ENCODE results near the gene ENDOD1.
A peak's percentile ranks its signal among the peaks of the same experiment; 100 is the strongest.
"Not testable (repeated sequence)": the region's sequence is repeated elsewhere in the genome, so short reads cannot be mapped to it uniquely, and the experiment has no call there.

Gene ENDOD1

DNA sequence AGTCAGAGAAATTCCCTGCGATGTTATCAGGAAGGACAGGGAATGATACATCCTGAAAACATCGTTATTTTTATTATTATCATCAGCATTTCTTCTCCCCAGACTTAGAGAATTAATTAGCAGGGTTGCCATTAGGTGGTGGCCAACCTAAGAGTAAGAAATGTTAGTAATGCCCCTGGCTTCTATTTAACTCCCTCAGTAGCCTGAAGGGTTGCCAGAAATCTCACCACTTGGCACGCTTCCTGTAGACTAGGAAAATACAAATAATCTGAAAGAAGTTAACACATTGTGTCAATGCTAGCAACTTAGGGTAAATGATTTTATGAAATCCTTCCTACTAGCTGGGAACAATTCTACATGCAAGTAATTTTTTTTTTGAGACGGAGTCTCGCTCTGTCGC lies 45.5 kb downstream of the ENDOD1 start:
- no peak for DNase-seq (ENCODE audit: insufficient read length, low spot score)
- no peak for FAIRE-seq
- TF ChIP-seq, protein P1, sequence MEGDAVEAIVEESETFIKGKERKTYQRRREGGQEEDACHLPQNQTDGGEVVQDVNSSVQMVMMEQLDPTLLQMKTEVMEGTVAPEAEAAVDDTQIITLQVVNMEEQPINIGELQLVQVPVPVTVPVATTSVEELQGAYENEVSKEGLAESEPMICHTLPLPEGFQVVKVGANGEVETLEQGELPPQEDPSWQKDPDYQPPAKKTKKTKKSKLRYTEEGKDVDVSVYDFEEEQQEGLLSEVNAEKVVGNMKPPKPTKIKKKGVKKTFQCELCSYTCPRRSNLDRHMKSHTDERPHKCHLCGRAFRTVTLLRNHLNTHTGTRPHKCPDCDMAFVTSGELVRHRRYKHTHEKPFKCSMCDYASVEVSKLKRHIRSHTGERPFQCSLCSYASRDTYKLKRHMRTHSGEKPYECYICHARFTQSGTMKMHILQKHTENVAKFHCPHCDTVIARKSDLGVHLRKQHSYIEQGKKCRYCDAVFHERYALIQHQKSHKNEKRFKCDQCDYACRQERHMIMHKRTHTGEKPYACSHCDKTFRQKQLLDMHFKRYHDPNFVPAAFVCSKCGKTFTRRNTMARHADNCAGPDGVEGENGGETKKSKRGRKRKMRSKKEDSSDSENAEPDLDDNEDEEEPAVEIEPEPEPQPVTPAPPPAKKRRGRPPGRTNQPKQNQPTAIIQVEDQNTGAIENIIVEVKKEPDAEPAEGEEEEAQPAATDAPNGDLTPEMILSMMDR (IDR thresholded peaks at IDR 0.05; ENCODE audit: insufficient read depth, missing control alignments): no peak

GRCh38 chr11:95135880-95136279 lies 46.2 kb downstream of the ENDOD1 start:
- DNase-seq (ENCODE audit: insufficient read length, low spot score): no peak
- no peak for FAIRE-seq
- TF ChIP-seq, protein P1 (IDR thresholded peaks at IDR 0.05; ENCODE audit: insufficient read depth, missing control alignments): no peak

DNA sequence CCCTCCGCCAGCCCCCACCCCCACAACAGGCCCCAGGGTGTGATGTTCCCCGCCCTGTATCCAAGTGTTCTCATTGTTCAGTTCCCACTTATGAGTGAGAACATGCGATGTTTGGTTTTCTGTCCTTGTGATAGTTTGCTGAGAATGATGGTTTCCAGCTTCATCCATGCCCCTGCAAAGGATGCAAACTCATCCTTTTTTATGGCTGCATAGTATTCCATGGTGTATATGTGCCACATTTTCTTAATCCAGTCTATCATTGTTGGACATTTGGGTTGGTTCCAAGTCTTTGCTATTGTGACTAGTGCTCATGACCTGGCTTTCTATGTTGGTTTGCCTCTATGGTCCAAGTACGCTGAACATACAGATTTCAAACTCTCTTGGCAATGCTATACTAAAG lies 47.1 kb downstream of the ENDOD1 start:
- not testable (repeated sequence) for FAIRE-seq

GRCh38 chr11:95137299-95137698 lies 47.7 kb downstream of the ENDOD1 start:
- DNase-seq (ENCODE audit: insufficient read length, low spot score) (no peak), FAIRE-seq (no peak)
- TF ChIP-seq, protein P1 (IDR thresholded peaks at IDR 0.05; ENCODE audit: insufficient read depth, missing control alignments): no peak

More for the DNA sequence above, 47.1 kb downstream of the ENDOD1 start:
- not testable (repeated sequence) for DNase-seq (ENCODE audit: insufficient read length, low spot score)

GRCh38 chr11:95138448-95138847 lies 48.8 kb downstream of the ENDOD1 start:
- no peak for FAIRE-seq
- TF ChIP-seq, protein P1 (IDR thresholded peaks at IDR 0.05; ENCODE audit: insufficient read depth, missing control alignments): peak; percentile 25
- no peak for DNase-seq (ENCODE audit: insufficient read length, low spot score)

- TF ChIP-seq, protein P1 (IDR thresholded peaks at IDR 0.05; ENCODE audit: insufficient read depth, missing control alignments): no peak
- DNase-seq (ENCODE audit: insufficient read length, low spot score): no peak
- no peak for FAIRE-seq
These were observed 50.9 kb downstream of the ENDOD1 start for GRCh38 chr11:95140397-95141033.

GRCh38 chr11:95142431-95142830 lies 52.8 kb downstream of the ENDOD1 start:
- DNase-seq (ENCODE audit: insufficient read length, low spot score) (no peak), FAIRE-seq (no peak)
- TF ChIP-seq, protein P1 (IDR thresholded peaks at IDR 0.05; ENCODE audit: insufficient read depth, missing control alignments): no peak

Measured in D721Med (cell line).